WTC11 (cell line): Measurements from ENCODE around the gene COX8C. TPM values are rescaled to one million over a fixed set of nuclear protein-coding genes. Genes with fewer than 3 reads are reported as not detected.
"Not testable (repeated sequence)": the region's sequence is repeated elsewhere in the genome, so short reads cannot be mapped to it uniquely, and the experiment has no call there.

ENCODE experiments used
- ATAC-seq: fragments of 200-7000 bp; cut with Tn5 transposase; 2 replicates; pipeline ENCODE4 v1.10.0; 2021; ENCODE audit warnings: mild to moderate bottlenecking, moderate library complexity
- CTCF ChIA-PET: fragments of 300-600 bp; sonication (Branson Sonifier 250); formaldehyde crosslinking; loops from one replicate; lab custom pipeline; 2021; ENCODE audit warnings: antibody characterized with exemption; lab: Charles Lee
- POLR2A ChIA-PET: fragments of 350-600 bp; sonication (Branson Sonifier 250); formaldehyde crosslinking; loops from one replicate; lab custom pipeline; 2021; ENCODE audit warnings: antibody characterized with exemption; lab: Charles Lee
- DNase-seq: peaks from one replicate; pipeline ENCODE4 v3.0.0; 2021; ENCODE audit warnings: low spot score
- H3K27ac Mint-ChIP-seq: 2 replicates; pipeline ENCODE4 v1.8.0; 2021; ENCODE audit warnings: mixed read lengths
- H3K27me3 Mint-ChIP-seq: 2 replicates; pipeline ENCODE4 v1.8.0; 2021; ENCODE audit warnings: low read depth, mild to moderate bottlenecking, moderate library complexity, mixed read lengths
- H3K36me3 Mint-ChIP-seq: 2 replicates; pipeline ENCODE4 v1.8.0; 2021; ENCODE audit warnings: mixed read lengths
- H3K4me1 Mint-ChIP-seq: 2 replicates; pipeline ENCODE4 v1.8.0; 2022; ENCODE audit warnings: mixed read lengths
- H3K4me3 Mint-ChIP-seq: 2 replicates; pipeline ENCODE4 v1.8.0; 2021; ENCODE audit warnings: mild to moderate bottlenecking, moderate library complexity, mixed read lengths
- H3K9me3 Mint-ChIP-seq: 2 replicates; pipeline ENCODE4 v1.8.0; 2021; ENCODE audit warnings: mixed read lengths
- ATF3 ChIP-seq: sonication (generic); formaldehyde crosslinking; conservative IDR thresholded peaks from 2 replicates; pipeline ENCODE4 v1.8.1; 2022; ENCODE audit warnings: mild to moderate bottlenecking, missing genetic modification reagents
- CDX4 ChIP-seq: fragments of 250-450 bp; sonication (Bioruptor Pico); IDR thresholded peaks from 2 replicates; pipeline ENCODE4 v1.9.0; 2021; ENCODE audit warnings: moderate library complexity, mild to moderate bottlenecking, inconsistent platforms, borderline replicate concordance
- ETV6 ChIP-seq: sonication (generic); formaldehyde crosslinking; IDR thresholded peaks from 2 replicates; pipeline ENCODE4 v1.8.1; 2022; ENCODE audit warnings: mild to moderate bottlenecking, missing genetic modification reagents
- FOXP4 ChIP-seq: sonication (generic); formaldehyde crosslinking; IDR thresholded peaks from 2 replicates; pipeline ENCODE4 v1.8.0; 2022; ENCODE audit warnings: mild to moderate bottlenecking, missing genetic modification reagents
- JUN ChIP-seq: sonication (generic); formaldehyde crosslinking; IDR thresholded peaks from 2 replicates; pipeline ENCODE4 v1.8.0; 2023; ENCODE audit warnings: mild to moderate bottlenecking, missing genetic modification reagents
- NFATC4 ChIP-seq: fragments of 250-450 bp; sonication (Bioruptor Pico); IDR thresholded peaks from 2 replicates; pipeline ENCODE4 v1.9.0; 2021; ENCODE audit warnings: mild to moderate bottlenecking
- NR1H2 ChIP-seq: sonication (generic); formaldehyde crosslinking; IDR thresholded peaks from 2 replicates; pipeline ENCODE4 v1.9.0; 2021; ENCODE audit warnings: mild to moderate bottlenecking, moderate library complexity, missing genetic modification reagents
- NR3C1 ChIP-seq: sonication (generic); formaldehyde crosslinking; conservative IDR thresholded peaks from 2 replicates; pipeline ENCODE4 v1.8.1; 2023; ENCODE audit warnings: low read depth, mild to moderate bottlenecking, missing genetic modification reagents
- PREB ChIP-seq: sonication (generic); formaldehyde crosslinking; IDR thresholded peaks from 2 replicates; pipeline ENCODE4 v1.8.1; 2022; ENCODE audit warnings: mild to moderate bottlenecking, missing genetic modification reagents, moderate library complexity, borderline replicate concordance
- PRRX2 ChIP-seq: fragments of 250-450 bp; sonication (Bioruptor Pico); IDR thresholded peaks from 2 replicates; pipeline ENCODE4 v1.8.0; 2021; ENCODE audit warnings: mild to moderate bottlenecking
- SMAD4 ChIP-seq: sonication (generic); formaldehyde crosslinking; IDR thresholded peaks from 2 replicates; pipeline ENCODE4 v1.8.0; 2022; ENCODE audit warnings: mild to moderate bottlenecking, missing genetic modification reagents
- TEAD4 ChIP-seq: sonication (generic); formaldehyde crosslinking; IDR thresholded peaks from 2 replicates; pipeline ENCODE4 v1.8.0; 2022; ENCODE audit warnings: mild to moderate bottlenecking, missing genetic modification reagents
- ZBTB21 ChIP-seq: sonication (generic); formaldehyde crosslinking; IDR thresholded peaks from 2 replicates; pipeline ENCODE4 v1.8.1; 2023; ENCODE audit warnings: mild to moderate bottlenecking, missing genetic modification reagents, borderline replicate concordance
- ZBTB43 ChIP-seq: sonication (generic); formaldehyde crosslinking; IDR thresholded peaks from 2 replicates; pipeline ENCODE4 v1.8.1; 2023; ENCODE audit warnings: mild to moderate bottlenecking, missing genetic modification reagents
- ZNF121 ChIP-seq: sonication (generic); formaldehyde crosslinking; IDR thresholded peaks from 2 replicates; pipeline ENCODE4 v1.8.0; 2023; ENCODE audit warnings: missing genetic modification reagents
- ZNF219 ChIP-seq: sonication (generic); formaldehyde crosslinking; IDR thresholded peaks from 2 replicates; pipeline ENCODE4 v1.8.0; 2023; ENCODE audit warnings: missing genetic modification reagents, mild to moderate bottlenecking, borderline replicate concordance
- ZNF232 ChIP-seq: sonication (generic); formaldehyde crosslinking; IDR thresholded peaks from 2 replicates; pipeline ENCODE4 v1.8.0; 2022; ENCODE audit warnings: mild to moderate bottlenecking, missing genetic modification reagents
- ZNF281 ChIP-seq: sonication (generic); formaldehyde crosslinking; IDR thresholded peaks from 2 replicates; pipeline ENCODE4 v1.8.0; 2023; ENCODE audit warnings: mild to moderate bottlenecking, missing genetic modification reagents
- ZNF396 ChIP-seq: fragments of 250-450 bp; sonication (Bioruptor Pico); IDR thresholded peaks from 2 replicates; pipeline ENCODE4 v1.8.0; 2021; ENCODE audit warnings: mild to moderate bottlenecking, moderate library complexity, borderline replicate concordance
- ZNF423 ChIP-seq: fragments of 250-450 bp; sonication (Bioruptor Pico); IDR thresholded peaks from 2 replicates; pipeline ENCODE4 v2.1.2; 2022; ENCODE audit warnings: mild to moderate bottlenecking, moderate library complexity
- ZNF512 ChIP-seq: sonication (generic); formaldehyde crosslinking; IDR thresholded peaks from 2 replicates; pipeline ENCODE4 v1.8.1; 2022; ENCODE audit warnings: missing genetic modification reagents, borderline replicate concordance
- total RNA-seq: library from RNA; stranded (reverse); gene quantifications from 3 replicates; pipeline ENCODE4 v1.2.3, GENCODE V29; 2021

COX8C gene
- total RNA-seq, 1 experiment from 2014 or later: not detected

GRCh38 chr14:93381644-93382043 lies 34.7 kb downstream of the COX8C start:
- TF ChIP-seq TEAD4 (CRISPR knock-in tag) (no peak), NR3C1 (no peak), CDX4 (CRISPR knock-in tag) (no peak), ZNF423 (CRISPR knock-in tag) (no peak), ZNF396 (no peak), PREB (no peak), NFATC4 (CRISPR knock-in tag) (no peak), ATF3 (CRISPR knock-in tag) (no peak), ZNF512 (no peak), ETV6 (CRISPR knock-in tag) (no peak), ZNF121 (CRISPR knock-in tag) (no peak)
- Mint-ChIP-seq H3K27ac (no peak overlapping the region), H3K9me3 (peaks cover 17% of the 10 kb centered on the region), H3K27me3 (peaks cover 3% of the 10 kb centered on the region), H3K4me3 (no peak overlapping the region), H3K4me1 (no peaks in the 10 kb centered on the region), H3K36me3 (peaks cover 3% of the 10 kb centered on the region; the same call in 1 of the 2 replicates)
- ChIA-PET POLR2A (no interaction called here), CTCF (no interaction called here)
- no peak for ATAC-seq
- no peak for DNase-seq

GRCh38 chr14:93384256-93384655 lies 37.3 kb downstream of the COX8C start:
- H3K27ac Mint-ChIP-seq, POLR2A ChIA-PET, H3K36me3 Mint-ChIP-seq, H3K4me1 Mint-ChIP-seq, ATAC-seq, DNase-seq, CTCF ChIA-PET, H3K27me3 Mint-ChIP-seq, H3K4me3 Mint-ChIP-seq: not testable (repeated sequence)
- H3K9me3 Mint-ChIP-seq: peaks cover 17% of the 10 kb centered on the region

GRCh38 chr14:93395231-93395630 lies 48.2 kb downstream of the COX8C start:
- no peak for TF ChIP-seq ZBTB21 (CRISPR knock-in tag)
- TF ChIP-seq JUN: no peak
- no peak for TF ChIP-seq ZNF219
- no peak for TF ChIP-seq ZNF232 (CRISPR knock-in tag)
- TF ChIP-seq PRRX2 (CRISPR knock-in tag): no peak
- ATAC-seq (no peak), DNase-seq (no peak)
- ChIA-PET POLR2A (no interaction called here), CTCF (no interaction called here)
- Mint-ChIP-seq H3K27me3 (no peaks in the 10 kb centered on the region; the same call in 1 of the 2 replicates), H3K4me3 (no peak overlapping the region), H3K4me1 (no peaks in the 10 kb centered on the region), H3K36me3 (peaks cover 6% of the 10 kb centered on the region), H3K9me3 (peaks cover 15% of the 10 kb centered on the region), H3K27ac (no peak overlapping the region)

GRCh38 chr14:93396456-93396855 lies 49.5 kb downstream of the COX8C start:
- peaks cover 15% of the 10 kb centered on the region for H3K9me3 Mint-ChIP-seq
- no peak overlapping the region for H3K27ac Mint-ChIP-seq
- ChIA-PET POLR2A (no interaction called here), CTCF (no interaction called here)
- no peak for DNase-seq
- H3K27me3 Mint-ChIP-seq: no peaks in the 10 kb centered on the region; the same call in 1 of the 2 replicates
- H3K4me3 Mint-ChIP-seq: no peak overlapping the region
- H3K4me1 Mint-ChIP-seq: no peaks in the 10 kb centered on the region; the same call in 1 of the 2 replicates
- ATAC-seq: no peak
- peaks cover 6% of the 10 kb centered on the region for H3K36me3 Mint-ChIP-seq
- no peak for TF ChIP-seq ZNF281 (CRISPR knock-in tag)
- TF ChIP-seq FOXP4 (CRISPR knock-in tag): no peak
- TF ChIP-seq ZBTB43 (CRISPR knock-in tag): no peak
- no peak for TF ChIP-seq SMAD4 (CRISPR knock-in tag)
- TF ChIP-seq NR1H2 (CRISPR knock-in tag): no peak
